Mesenchymal stem cell (in vitro differentiated cells and primary cell): ENCODE results near the gene CYP27A1.

Experiments used
- DNase-seq: peaks from one replicate; pipeline ENCODE4 v3.0.0-alpha.2; 2013
- H2AFZ ChIP-seq: one replicate; pipeline ENCODE4 v1.6.1; 2013; ENCODE audit warnings: low read depth, mild to moderate bottlenecking, control low read depth, inconsistent platforms, low read length, moderate library complexity
- H2AK5ac ChIP-seq: 2 replicates; pipeline ENCODE4 v1.6.1; 2013; ENCODE audit warnings: low read length, moderate library complexity, mild to moderate bottlenecking, inconsistent platforms; ENCODE audit not compliant: severe bottlenecking
- H2BK120ac ChIP-seq: one replicate; pipeline ENCODE4 v1.6.1; 2013; ENCODE audit warnings: low read depth, mild to moderate bottlenecking, inconsistent platforms, low read length, moderate library complexity
- H2BK12ac ChIP-seq, 2 experiments: one replicate each; pipeline ENCODE4 v1.6.1; 2013; ENCODE audit warnings: inconsistent platforms in 2 of 2, low read length in 2 of 2, mild to moderate bottlenecking in 2 of 2, moderate library complexity in 2 of 2, control low read depth in 1 of 2
- H2BK15ac ChIP-seq: one replicate; pipeline ENCODE4 v1.6.1; 2013; ENCODE audit warnings: mild to moderate bottlenecking, low read depth, inconsistent platforms; ENCODE audit not compliant: poor library complexity, severe bottlenecking
- H2BK5ac ChIP-seq: 2 replicates; pipeline ENCODE4 v1.6.1; 2013; ENCODE audit warnings: low read depth, mild to moderate bottlenecking, low read length, control low read depth, inconsistent platforms; ENCODE audit not compliant: poor library complexity, severe bottlenecking
- H3K14ac ChIP-seq, 2 experiments: one replicate each; pipeline ENCODE4 v1.6.1; 2013; ENCODE audit warnings: inconsistent platforms in 2 of 2, low read length in 2 of 2, control low read depth in 1 of 2, mild to moderate bottlenecking in 1 of 2, moderate library complexity in 1 of 2
- H3K18ac ChIP-seq, 2 experiments: one replicate each; pipeline ENCODE4 v1.6.1; 2013; ENCODE audit warnings: inconsistent platforms in 2 of 2, low read length in 2 of 2, control low read depth in 1 of 2, low read depth in 1 of 2, mild to moderate bottlenecking in 1 of 2
- H3K23ac ChIP-seq, 2 experiments: one replicate each; pipeline ENCODE4 v1.6.1; 2013; ENCODE audit warnings: inconsistent platforms in 2 of 2, low read length in 2 of 2, mild to moderate bottlenecking in 2 of 2, moderate library complexity in 2 of 2, control low read depth in 1 of 2
- H3K27ac ChIP-seq: 2 replicates; pipeline ENCODE4 v1.5.1; 2013; ENCODE audit warnings: mild to moderate bottlenecking, moderate library complexity, low read length, control low read depth, inconsistent platforms; ENCODE audit not compliant: poor library complexity, severe bottlenecking
- H3K27me3 ChIP-seq, 2 experiments: 2 replicates each; pipeline versions ENCODE4 v1.6.1 to v1.7.0; 2013; ENCODE audit warnings: low read length in 2 of 2, mild to moderate bottlenecking in 2 of 2, moderate library complexity in 2 of 2, control low read depth in 1 of 2, inconsistent platforms in 1 of 2; ENCODE audit not compliant: control insufficient read depth in 1 of 2, insufficient read depth in 1 of 2
- H3K36me3 ChIP-seq, 2 experiments: 2 replicates each; pipeline versions ENCODE4 v1.6.1 to v1.7.0; 2013; ENCODE audit warnings: low read length in 2 of 2, control low read depth in 1 of 2, inconsistent platforms in 1 of 2, low read depth in 1 of 2, mild to moderate bottlenecking in 1 of 2; ENCODE audit not compliant: insufficient read depth in 2 of 2, control insufficient read depth in 1 of 2
- H3K4ac ChIP-seq, 2 experiments: one replicate each; pipeline ENCODE4 v1.6.1; 2013; ENCODE audit warnings: inconsistent platforms in 2 of 2, low read length in 2 of 2, mild to moderate bottlenecking in 2 of 2, moderate library complexity in 2 of 2, control low read depth in 1 of 2, low read depth in 1 of 2
- H3K4me1 ChIP-seq: 2 replicates; pipeline ENCODE4 v1.6.1; 2013; ENCODE audit warnings: low read depth, low read length, control low read depth; ENCODE audit not compliant: control insufficient read depth, insufficient read depth
- H3K4me2 ChIP-seq: 2 replicates; pipeline ENCODE4 v1.6.1; 2013; ENCODE audit warnings: low read length, mild to moderate bottlenecking, inconsistent platforms; ENCODE audit not compliant: poor library complexity, severe bottlenecking
- H3K4me3 ChIP-seq, 2 experiments: 2 replicates each; pipeline versions ENCODE4 v1.5.1 to v1.7.0; 2013; ENCODE audit warnings: low read length in 2 of 2, mild to moderate bottlenecking in 2 of 2, control low read depth in 1 of 2, low read depth in 1 of 2; ENCODE audit not compliant: insufficient read depth in 1 of 2
- H3K79me1 ChIP-seq: replicated peaks from 2 replicates; pipeline ENCODE4 v1.6.1; 2013; ENCODE audit warnings: mild to moderate bottlenecking, control low read depth, low read length, inconsistent platforms; ENCODE audit not compliant: poor library complexity, severe bottlenecking
- H3K9ac ChIP-seq: 2 replicates; pipeline ENCODE4 v1.7.0; 2013; ENCODE audit warnings: mild to moderate bottlenecking, low read length, moderate library complexity
- H3K9me3 ChIP-seq: 2 replicates; pipeline ENCODE4 v1.7.0; 2013; ENCODE audit warnings: mild to moderate bottlenecking, low read length; ENCODE audit not compliant: control insufficient read depth
- H4K8ac ChIP-seq: one replicate; pipeline ENCODE4 v1.6.1; 2013; ENCODE audit warnings: inconsistent platforms, mild to moderate bottlenecking, low read length, moderate library complexity
- H4K91ac ChIP-seq: one replicate; pipeline ENCODE4 v1.6.1; 2013; ENCODE audit warnings: mild to moderate bottlenecking, low read length, inconsistent platforms
- WGBS: methylation state at CpG from one replicate; pipeline ENCODE4 v1.1.7; 2013; ENCODE audit warnings: mixed read lengths; 5-methylcytosine and 5-hydroxymethylcytosine counted together

Gene CYP27A1

DNA sequence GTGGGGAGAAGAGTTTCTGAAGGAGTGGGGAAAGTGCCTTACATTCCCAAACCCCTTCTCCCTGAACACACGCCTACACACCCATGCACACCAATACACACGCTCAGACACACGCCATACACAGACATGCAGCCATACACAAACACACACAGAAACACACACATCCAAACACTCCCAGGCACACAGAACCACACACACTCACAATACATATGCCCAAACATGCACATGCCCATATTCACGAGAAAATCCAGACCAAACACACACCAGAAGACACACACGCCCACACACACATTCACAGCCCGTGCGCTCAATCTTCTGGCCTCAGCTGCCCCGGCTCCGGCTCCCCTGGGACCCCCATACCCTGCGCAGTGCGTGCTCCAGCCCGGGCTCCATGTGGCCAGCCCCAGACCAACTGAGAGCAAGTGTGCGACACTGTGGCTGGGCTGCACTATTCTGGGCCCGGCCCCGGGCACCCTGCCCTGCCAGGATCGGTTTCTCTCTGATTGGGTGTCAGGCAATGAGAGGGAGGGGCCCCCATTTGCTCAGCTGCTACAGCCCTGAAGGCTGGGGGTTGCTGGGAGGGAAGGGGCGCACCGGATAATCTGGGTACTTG lies 49.5 kb downstream of the CYP27A1 start, which contains the start of gene PRKAG3:
TSS of gene PRKAG3 (minus strand) at position 426 of the 613 bp plus-strand sequence.
- Histone ChIP-seq H2BK15ac (no peak within 1 kb of the TSS), H3K14ac (no peak within 1 kb of the TSS), H3K9me3 (no peaks in the 10 kb centered on the region), H3K79me1 (no peaks in the 10 kb centered on the region), H3K27me3 (peaks cover 29 to 88% of the 10 kb centered on the region in 2 experiments), H2BK120ac (no peak within 1 kb of the TSS), H3K9ac (peak within 1 kb of the TSS; percentile 12), H2AK5ac (no peak within 1 kb of the TSS), H3K27ac (no peak within 1 kb of the TSS), H2BK5ac (no peak within 1 kb of the TSS), H4K8ac (no peak within 1 kb of the TSS), H3K4me1 (peaks cover 13% of the 10 kb centered on the region), H3K4me3 (peak within 1 kb of the TSS in 1 of 2 experiments; percentile 0), H3K23ac (no peak within 1 kb of the TSS), H2AFZ (no peak within 1 kb of the TSS), H3K4me2 (no peak within 1 kb of the TSS), H4K91ac (no peak within 1 kb of the TSS), H3K4ac (no peak within 1 kb of the TSS), H3K36me3 (no peaks in the 10 kb centered on the region), H3K18ac (no peak within 1 kb of the TSS), H2BK12ac (no peak within 1 kb of the TSS)
- DNase-seq = no peak
- 85% methylated on average over 18 of the region's 18 CpGs for WGBS

- H3K23ac ChIP-seq = no peak overlapping the region
Observed at GRCh38 chr2:218832081-218832480, 50.1 kb downstream of the CYP27A1 start.

DNA sequence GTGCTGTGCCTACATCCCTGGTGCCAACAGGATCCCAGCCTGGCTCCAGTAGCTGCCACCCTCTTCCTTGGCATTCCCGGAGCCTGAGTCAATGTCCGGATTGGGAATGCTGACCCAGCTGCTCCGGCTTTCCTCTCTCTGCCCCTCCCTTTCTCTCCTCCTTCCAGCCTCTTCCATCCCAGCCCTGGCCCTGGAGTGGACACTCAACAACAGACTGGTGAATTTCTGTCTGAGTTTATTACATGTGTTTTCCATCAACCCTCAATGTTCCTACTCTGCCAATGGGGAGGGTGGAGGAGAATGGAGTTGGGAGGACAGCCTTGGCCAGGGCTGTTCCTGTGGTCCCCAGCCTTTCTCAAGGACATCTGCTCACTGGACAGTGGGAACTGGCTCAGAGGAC lies 50.6 kb downstream of the CYP27A1 start:
- no peak overlapping the region for H4K8ac ChIP-seq
- peaks cover 7% of the 10 kb centered on the region for H3K9me3 ChIP-seq
- H2BK12ac ChIP-seq = no peak overlapping the region
- H3K4me1 ChIP-seq = peaks cover 13% of the 10 kb centered on the region
- no peak for DNase-seq
- H3K23ac ChIP-seq = no peak overlapping the region
- no peak overlapping the region for H2BK120ac ChIP-seq
- H3K4me2 ChIP-seq = no peak overlapping the region
- H2AFZ ChIP-seq = no peak overlapping the region
- H4K91ac ChIP-seq = no peak overlapping the region
- 34% methylated on average over 3 of the region's 3 CpGs for WGBS
- H3K27ac ChIP-seq = no peak overlapping the region
- H3K4ac ChIP-seq = no peak overlapping the region
- H3K9ac ChIP-seq = no peak overlapping the region
- no peak overlapping the region for H2BK15ac ChIP-seq
- no peak overlapping the region for H2AK5ac ChIP-seq
- H3K14ac ChIP-seq = no peak overlapping the region
- peaks cover 19 to 88% of the 10 kb centered on the region in 2 experiments for H3K27me3 ChIP-seq
- no peak overlapping the region for H3K18ac ChIP-seq
- no peaks in the 10 kb centered on the region for H3K36me3 ChIP-seq
- H2BK5ac ChIP-seq = no peak overlapping the region
- no peak overlapping the region for H3K4me3 ChIP-seq
- H3K79me1 ChIP-seq = no peaks in the 10 kb centered on the region

More at GRCh38 chr2:218832081-218832480, 50.1 kb downstream of the CYP27A1 start:
- H3K27ac ChIP-seq = no peak overlapping the region
- no peak overlapping the region for H3K4ac ChIP-seq
- H3K36me3 ChIP-seq = no peaks in the 10 kb centered on the region
- peaks cover 13% of the 10 kb centered on the region for H3K4me1 ChIP-seq
- no peak overlapping the region for H2AK5ac ChIP-seq
- H3K9ac ChIP-seq = no peak overlapping the region
- no peak overlapping the region for H2BK12ac ChIP-seq
- no peak overlapping the region for H3K4me2 ChIP-seq
- no peak for DNase-seq
- no peak overlapping the region for H3K18ac ChIP-seq
- H3K9me3 ChIP-seq = peaks cover 3% of the 10 kb centered on the region
- H2BK15ac ChIP-seq = no peak overlapping the region
- no peak overlapping the region for H2BK5ac ChIP-seq
- H2BK120ac ChIP-seq = no peak overlapping the region
- no peak overlapping the region for H4K91ac ChIP-seq
- WGBS = 86% methylated on average over 3 of the region's 3 CpGs
- H3K27me3 ChIP-seq = peaks cover 23 to 88% of the 10 kb centered on the region in 2 experiments
- no peak overlapping the region for H2AFZ ChIP-seq
- peak overlapping the region in 1 of 2 experiments; percentile 0 for H3K4me3 ChIP-seq
- no peaks in the 10 kb centered on the region for H3K79me1 ChIP-seq
- H4K8ac ChIP-seq = no peak overlapping the region
- no peak overlapping the region for H3K14ac ChIP-seq

- Histone ChIP-seq H3K27me3 (peaks cover 13 to 83% of the 10 kb centered on the region in 2 experiments), H3K18ac (no peak overlapping the region), H3K23ac (no peak overlapping the region), H4K91ac (no peak overlapping the region), H2BK15ac (no peak overlapping the region), H3K36me3 (no peaks in the 10 kb centered on the region), H3K9ac (no peak overlapping the region), H3K27ac (no peak overlapping the region), H2BK12ac (no peak overlapping the region), H3K4me3 (no peak overlapping the region), H2BK5ac (no peak overlapping the region), H3K4me2 (no peak overlapping the region), H4K8ac (no peak overlapping the region), H3K9me3 (peaks cover 12% of the 10 kb centered on the region), H2AFZ (no peak overlapping the region), H2BK120ac (no peak overlapping the region), H2AK5ac (no peak overlapping the region), H3K79me1 (no peaks in the 10 kb centered on the region), H3K4ac (no peak overlapping the region), H3K14ac (no peak overlapping the region), H3K4me1 (peaks cover 13% of the 10 kb centered on the region)
- WGBS = 67% methylated on average over 4 of the region's 4 CpGs
- DNase-seq = no peak
Observed at GRCh38 chr2:218833023-218833609, 51.2 kb downstream of the CYP27A1 start.
